Large intestine (tissue), 3 donors: Measurements from ENCODE around the gene PRKCH. TPM values are rescaled to one million over a fixed set of nuclear protein-coding genes. Genes with fewer than 3 reads are reported as not detected.

ENCODE experiments used
- DNase-seq, 2 donors: peaks; one replicate each; pipeline versions ENCODE4 v3.0.0 to v3.0.0-alpha.2; 2013
- H3K27ac ChIP-seq: one replicate; pipeline ENCODE4 v1.5.1; 2013; ENCODE audit warnings: low read length
- H3K27me3 ChIP-seq: 2 replicates; pipeline ENCODE4 v1.6.1; 2013; ENCODE audit warnings: low read length; ENCODE audit not compliant: control insufficient read depth, insufficient read depth
- H3K36me3 ChIP-seq: 2 replicates; pipeline ENCODE4 v1.6.1; 2013; ENCODE audit warnings: low read length; ENCODE audit not compliant: control insufficient read depth, insufficient read depth
- H3K4me1 ChIP-seq: one replicate; pipeline ENCODE4 v1.6.1; 2013; ENCODE audit warnings: low read length; ENCODE audit not compliant: control insufficient read depth, insufficient read depth
- H3K4me3 ChIP-seq: one replicate; pipeline ENCODE4 v1.5.1; 2013; ENCODE audit warnings: low read length
- H3K9me3 ChIP-seq: one replicate; pipeline ENCODE4 v1.6.1; 2013; ENCODE audit warnings: mild to moderate bottlenecking, low read depth, low read length, moderate library complexity; ENCODE audit not compliant: control insufficient read depth
- WGBS: methylation state at CpG from one replicate; pipeline ENCODE4 v1.1.5; 2013; ENCODE audit warnings: low lambda C conversion rate; ENCODE audit not compliant: insufficient coverage; 5-methylcytosine and 5-hydroxymethylcytosine counted together
- polyA plus RNA-seq: library from polyadenylated mRNA; unstranded; fragments of 120-200 nt; gene quantifications from one replicate; pipeline ENCODE4 v1.2.1, GENCODE V29; 2013

Gene PRKCH
- polyA plus RNA-seq, 1 donor = 7.7 TPM

DNA sequence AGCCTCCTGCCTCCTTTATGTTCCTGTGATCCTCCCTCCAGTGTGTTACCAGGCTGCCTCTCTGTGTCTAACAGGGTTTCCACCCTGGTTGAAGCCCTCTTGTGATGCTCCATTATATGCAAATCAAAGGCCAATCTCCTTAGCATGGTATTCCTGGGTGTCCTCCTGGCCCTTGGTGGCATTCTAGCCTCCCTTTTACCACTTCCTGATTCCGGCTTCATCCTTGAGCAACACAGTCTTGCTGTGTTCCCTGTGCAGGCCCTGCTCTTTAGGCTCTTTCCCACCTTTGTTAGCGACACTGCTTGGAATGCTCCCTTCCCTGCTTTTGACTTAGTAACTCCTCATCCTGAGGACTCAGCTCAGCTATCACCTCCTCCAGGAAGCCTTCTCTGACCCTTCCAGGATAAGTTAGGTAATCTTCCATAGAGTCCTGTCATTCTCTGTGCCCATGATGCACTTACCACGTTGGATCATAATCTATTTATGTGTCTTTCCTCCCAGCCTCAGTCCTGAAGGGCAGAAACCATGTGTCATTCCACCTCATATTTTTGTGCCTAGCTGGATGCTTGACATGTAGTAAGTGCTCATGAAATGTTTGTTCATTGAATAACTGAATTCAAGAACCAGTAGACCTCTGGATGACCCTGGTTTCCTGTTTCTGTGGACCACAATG, 37.3 kb downstream of the PRKCH start:
- DNase-seq = no peak
- Histone ChIP-seq H3K27me3 (no peaks in the 10 kb centered on the region), H3K4me1 (no peaks in the 10 kb centered on the region), H3K27ac (no peak overlapping the region), H3K4me3 (no peak overlapping the region), H3K9me3 (no peaks in the 10 kb centered on the region), H3K36me3 (no peaks in the 10 kb centered on the region)
- 82% methylated on average over 2 of the region's 3 CpGs for WGBS

DNA sequence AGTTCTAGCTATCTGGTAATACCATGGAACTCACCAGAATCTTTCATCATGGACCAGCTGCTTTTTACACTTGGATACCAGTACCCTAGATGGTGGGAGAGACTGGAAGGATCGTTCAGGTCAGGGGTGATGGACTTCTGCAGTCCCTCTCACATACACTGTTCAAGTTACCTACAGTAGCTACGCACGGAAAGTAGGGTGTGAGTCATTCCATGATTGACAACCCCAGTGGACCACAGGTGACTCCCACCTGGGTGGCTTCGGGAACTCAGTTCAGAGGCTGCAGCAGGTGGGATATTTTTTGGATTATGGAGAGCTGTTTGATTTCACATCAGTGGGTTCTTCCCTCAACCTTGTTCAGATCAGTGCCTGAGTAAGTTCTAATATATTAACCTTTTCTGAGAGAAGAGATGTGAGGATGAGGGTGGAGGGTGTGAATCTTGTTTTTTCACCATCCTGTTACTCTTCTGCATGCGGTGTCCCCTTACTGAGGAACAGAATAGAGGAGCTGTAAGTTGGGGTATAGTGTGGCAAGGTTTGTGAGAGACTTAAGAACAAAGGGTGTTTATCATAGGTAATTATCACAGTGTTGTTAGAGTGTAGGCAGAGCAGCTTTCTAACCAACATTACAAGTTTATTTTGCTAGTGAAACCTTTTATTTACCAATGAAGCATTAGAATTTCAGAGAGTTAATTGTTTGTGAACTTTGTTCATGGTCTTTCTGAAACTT, 39.6 kb downstream of the PRKCH start:
- Histone ChIP-seq H3K4me1 (no peaks in the 10 kb centered on the region), H3K36me3 (no peaks in the 10 kb centered on the region), H3K9me3 (no peaks in the 10 kb centered on the region), H3K27me3 (no peaks in the 10 kb centered on the region), H3K27ac (no peak overlapping the region), H3K4me3 (no peak overlapping the region)
- DNase-seq = no peak
- WGBS = no CpG with 5 or more reads among the region's 5 CpGs

DNA sequence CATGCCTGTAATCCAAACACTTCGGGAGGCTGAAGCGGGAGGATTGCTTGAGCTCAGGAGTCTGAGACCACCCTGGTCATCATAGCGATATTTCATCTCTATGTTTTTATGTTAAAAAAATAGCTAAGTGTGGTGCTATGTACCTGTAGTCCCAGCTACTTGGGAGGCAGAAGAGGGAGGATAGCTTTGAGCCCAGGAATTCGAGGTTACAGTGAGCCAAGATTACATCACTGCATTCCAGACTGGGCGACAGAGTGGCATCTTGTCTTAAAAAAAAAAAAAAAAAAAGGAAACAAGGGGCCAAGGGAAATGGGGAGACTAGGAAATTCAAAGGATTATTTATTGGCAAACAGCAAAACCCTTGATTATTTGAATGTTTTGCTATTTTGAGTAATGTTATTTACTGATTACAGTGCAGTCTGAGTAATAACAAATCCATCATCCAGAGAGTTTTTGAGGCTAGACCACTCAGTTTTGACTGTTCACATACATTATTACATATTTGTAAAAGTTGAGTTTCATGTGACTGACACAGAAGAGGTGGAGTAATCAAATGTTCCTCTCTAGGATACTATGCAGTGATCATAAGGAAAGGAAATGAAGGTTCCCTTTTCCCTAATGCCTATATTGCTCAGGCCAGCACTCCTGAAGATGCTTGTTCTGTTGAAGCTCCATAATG, 40.8 kb downstream of the PRKCH start:
- Histone ChIP-seq H3K4me3 (no peak overlapping the region), H3K27me3 (no peaks in the 10 kb centered on the region), H3K4me1 (no peaks in the 10 kb centered on the region), H3K36me3 (no peaks in the 10 kb centered on the region), H3K27ac (no peak overlapping the region), H3K9me3 (no peaks in the 10 kb centered on the region)
- WGBS = 80% methylated on average over 1 of the region's 5 CpGs
- DNase-seq = no peak

DNA sequence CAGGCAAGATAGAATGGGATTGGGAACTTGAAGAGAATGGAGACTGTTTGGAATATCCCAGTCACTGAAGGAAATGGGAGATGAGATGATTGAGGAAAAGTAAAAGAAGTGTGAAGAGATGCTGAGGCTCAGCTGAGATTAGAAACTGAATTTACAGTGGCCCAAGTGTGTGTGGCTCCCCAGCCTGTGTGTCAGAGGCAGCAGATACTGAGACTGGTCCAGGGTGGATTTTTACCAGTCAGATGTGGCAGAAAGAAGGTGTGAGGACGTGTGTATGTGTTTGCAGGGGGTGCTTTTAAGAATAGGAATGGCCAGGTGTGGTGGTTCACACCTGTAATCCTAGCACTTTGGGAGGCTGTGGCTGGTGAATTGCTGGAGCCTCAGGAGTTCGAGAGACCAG, 42.9 kb downstream of the PRKCH start:
- no peak for DNase-seq
- Histone ChIP-seq H3K9me3 (no peaks in the 10 kb centered on the region), H3K36me3 (no peaks in the 10 kb centered on the region), H3K27me3 (no peaks in the 10 kb centered on the region), H3K4me3 (no peak overlapping the region), H3K27ac (no peak overlapping the region), H3K4me1 (no peaks in the 10 kb centered on the region)
- WGBS = no CpG with 5 or more reads among the region's 2 CpGs

GRCh38 chr14:61365667-61366212, 44.4 kb downstream of the PRKCH start:
- no peaks in the 10 kb centered on the region for H3K9me3 ChIP-seq
- WGBS = 55% methylated on average over 2 of the region's 3 CpGs
- no peaks in the 10 kb centered on the region for H3K36me3 ChIP-seq
- no peak overlapping the region for H3K27ac ChIP-seq
- no peak for DNase-seq
- no peaks in the 10 kb centered on the region for H3K27me3 ChIP-seq
- no peaks in the 10 kb centered on the region for H3K4me1 ChIP-seq
- no peak overlapping the region for H3K4me3 ChIP-seq

- H3K9me3 ChIP-seq = no peaks in the 10 kb centered on the region
- no peak overlapping the region for H3K27ac ChIP-seq
- no peaks in the 10 kb centered on the region for H3K4me1 ChIP-seq
- no peaks in the 10 kb centered on the region for H3K36me3 ChIP-seq
- no peak overlapping the region for H3K4me3 ChIP-seq
- no peak for DNase-seq
- H3K27me3 ChIP-seq = no peaks in the 10 kb centered on the region
- no CpG with 5 or more reads among the region's 5 CpGs for WGBS
These were observed 46.8 kb downstream of the PRKCH start for GRCh38 chr14:61368114-61368710.

DNA sequence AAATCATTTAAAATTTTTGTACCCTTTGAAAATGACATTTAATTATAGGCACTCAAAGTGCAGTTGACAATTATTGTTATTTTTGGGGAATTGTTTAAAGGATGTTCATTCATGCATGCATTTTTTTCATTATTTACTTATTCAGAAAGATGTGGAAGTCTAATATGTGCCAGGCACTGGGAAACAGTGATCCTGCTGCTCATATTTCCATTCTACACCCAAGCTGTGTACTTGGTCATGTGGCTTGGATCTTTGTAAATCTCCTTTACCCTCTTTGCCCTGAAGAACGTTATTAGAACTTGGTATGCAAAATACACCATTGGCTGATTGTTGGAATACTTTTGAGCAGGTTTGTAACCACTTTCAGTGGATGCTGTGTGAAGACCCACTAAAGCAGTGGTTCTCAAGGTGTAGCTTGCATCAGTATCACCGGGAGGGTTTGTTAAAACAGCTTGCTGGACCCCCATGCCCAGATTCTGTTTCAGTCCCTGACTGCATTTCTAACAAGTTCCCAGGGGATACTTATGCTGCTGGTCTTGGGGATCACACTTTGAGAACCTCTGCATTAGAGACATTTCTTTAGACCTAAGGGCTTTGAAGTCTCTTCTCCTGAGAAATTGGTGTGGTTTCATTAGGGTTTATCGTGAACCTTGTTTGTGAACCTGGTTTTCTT, 47.5 kb downstream of the PRKCH start:
- no peaks in the 10 kb centered on the region for H3K27me3 ChIP-seq
- DNase-seq = no peak
- H3K27ac ChIP-seq = no peak overlapping the region
- no peak overlapping the region for H3K4me3 ChIP-seq
- no peaks in the 10 kb centered on the region for H3K4me1 ChIP-seq
- 100% methylated on average over 1 of the region's 3 CpGs for WGBS
- no peaks in the 10 kb centered on the region for H3K36me3 ChIP-seq
- no peaks in the 10 kb centered on the region for H3K9me3 ChIP-seq

DNA sequence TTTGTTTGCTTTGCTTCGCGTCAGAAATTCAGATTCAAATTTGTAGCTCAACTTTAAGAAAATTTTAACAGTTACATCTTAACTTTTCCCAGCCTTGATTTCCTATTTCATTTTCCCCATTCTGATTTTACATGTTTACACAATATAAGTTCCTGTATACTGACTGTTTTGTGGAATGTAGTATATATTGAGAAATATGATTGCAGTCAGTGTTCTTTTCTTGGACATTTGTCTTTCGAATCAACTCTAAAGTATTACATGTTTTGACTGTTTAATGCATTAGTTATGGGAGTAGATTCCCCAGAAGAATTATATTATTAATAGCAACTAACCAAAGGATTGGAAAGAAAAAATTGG, 48.1 kb downstream of the PRKCH start:
- H3K4me1 ChIP-seq = no peaks in the 10 kb centered on the region
- H3K27ac ChIP-seq = no peak overlapping the region
- WGBS = 97% methylated on average over 3 of the region's 3 CpGs
- no peaks in the 10 kb centered on the region for H3K36me3 ChIP-seq
- DNase-seq = no peak
- no peak overlapping the region for H3K4me3 ChIP-seq
- H3K27me3 ChIP-seq = no peaks in the 10 kb centered on the region
- peaks cover 5% of the 10 kb centered on the region for H3K9me3 ChIP-seq

DNA sequence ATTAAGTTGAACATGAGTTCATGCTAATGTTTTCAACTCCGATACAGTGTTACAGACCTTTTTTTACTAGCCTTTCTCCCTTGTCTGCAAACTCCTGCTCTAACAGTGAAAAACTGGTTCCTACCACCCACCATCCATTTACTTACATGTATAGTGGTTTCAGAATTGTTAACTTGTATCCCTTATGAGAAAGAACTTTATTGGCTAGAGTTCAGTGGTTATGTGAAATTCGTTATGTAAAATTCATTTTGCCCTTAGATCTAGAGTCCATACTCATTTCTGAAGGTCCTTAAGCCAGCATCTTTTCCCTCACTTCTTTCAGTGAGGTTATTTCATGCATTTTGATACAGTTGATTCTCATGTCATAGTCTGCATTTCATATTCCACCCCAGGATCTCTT, 51.0 kb downstream of the PRKCH start:
- WGBS = 100% methylated on average over 1 of the region's 2 CpGs
- DNase-seq = no peak
- Histone ChIP-seq H3K36me3 (no peaks in the 10 kb centered on the region), H3K4me1 (no peaks in the 10 kb centered on the region), H3K27ac (no peak overlapping the region), H3K27me3 (no peaks in the 10 kb centered on the region), H3K9me3 (peaks cover 13% of the 10 kb centered on the region), H3K4me3 (no peak overlapping the region)
